PFSK-1 (cell line): ENCODE data around the gene MAP4K2.

Experiments used
- POLR2AphosphoS5 ChIP-seq: IDR thresholded peaks from 2 replicates; pipeline ENCODE4 v1.6.1; 2012; ENCODE audit warnings: low read depth, mild to moderate bottlenecking, control low read depth, low read length, moderate library complexity
- TAF1 ChIP-seq: IDR thresholded peaks from 2 replicates; pipeline ENCODE4 v1.6.1; 2012; ENCODE audit warnings: low read length, control low read depth, borderline replicate concordance; ENCODE audit not compliant: insufficient read depth

DNA sequence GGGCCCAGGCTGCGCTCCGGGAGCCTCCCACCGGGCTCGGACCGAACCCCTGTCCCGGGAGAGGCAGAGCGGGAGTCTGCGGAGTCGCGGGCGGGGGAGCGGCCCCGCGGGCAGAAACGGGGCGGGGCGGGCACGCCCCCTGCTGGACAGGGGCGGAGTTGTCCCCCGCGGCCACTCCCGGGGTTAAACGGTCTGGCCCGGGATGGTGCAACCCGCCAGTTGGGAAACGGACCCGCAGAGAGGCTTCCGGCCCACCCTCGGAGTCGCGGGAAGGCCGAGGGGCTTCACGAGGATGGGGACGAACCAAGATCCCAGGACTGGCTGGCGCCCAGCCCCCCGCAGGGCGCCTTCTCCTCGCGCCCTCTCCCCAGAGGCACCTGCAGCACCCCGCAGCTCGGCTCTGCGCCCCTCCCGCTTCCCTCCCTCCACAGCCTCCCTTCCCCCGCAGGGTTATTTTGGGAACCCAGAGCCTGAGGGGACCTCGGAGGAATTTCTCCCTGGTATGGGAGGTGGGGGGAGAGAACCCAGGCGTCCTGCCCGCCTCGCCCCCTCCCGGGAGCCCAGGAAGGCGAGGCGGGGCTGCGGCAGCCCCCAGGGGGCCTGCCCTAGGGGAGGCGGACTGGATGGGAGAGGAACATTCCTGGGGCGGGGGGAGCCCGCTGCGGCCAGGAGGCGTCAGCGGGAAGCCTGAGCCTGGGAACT is 60.0 kb downstream of the MAP4K2 start:
- TF ChIP-seq TAF1 (no peak), POLR2AphosphoS5 (no peak)
